Prostate gland (tissue), 2 donors: ENCODE data around the gene MRPL23.

ENCODE experiments used
- POLR2A ChIP-seq: fragments of 450-650 bp; IDR thresholded peaks from one replicate; pipeline ENCODE4 v1.6.1; 2016; ENCODE audit warnings: antibody characterized with exemption, mild to moderate bottlenecking
- POLR2AphosphoS5 ChIP-seq: sonication (generic); formaldehyde crosslinking; IDR thresholded peaks from one replicate; pipeline ENCODE4 v1.6.1; 2017; ENCODE audit warnings: antibody characterized with exemption
- TF ChIP-seq, protein P1 (sequence below), 4 experiments: fragments of 200-600 bp in 2 of 4; fragments of 450-650 bp in 2 of 4; sonication (generic) in 2 of 4; IDR thresholded peaks; 1 replicate in 3 of 4; 2 replicates in 1 of 4; pipeline ENCODE4 v1.5.1; 2016 to 2019; ENCODE audit warnings: antibody characterized with exemption in 4 of 4, mild to moderate bottlenecking in 2 of 4, moderate library complexity in 2 of 4

DNA sequence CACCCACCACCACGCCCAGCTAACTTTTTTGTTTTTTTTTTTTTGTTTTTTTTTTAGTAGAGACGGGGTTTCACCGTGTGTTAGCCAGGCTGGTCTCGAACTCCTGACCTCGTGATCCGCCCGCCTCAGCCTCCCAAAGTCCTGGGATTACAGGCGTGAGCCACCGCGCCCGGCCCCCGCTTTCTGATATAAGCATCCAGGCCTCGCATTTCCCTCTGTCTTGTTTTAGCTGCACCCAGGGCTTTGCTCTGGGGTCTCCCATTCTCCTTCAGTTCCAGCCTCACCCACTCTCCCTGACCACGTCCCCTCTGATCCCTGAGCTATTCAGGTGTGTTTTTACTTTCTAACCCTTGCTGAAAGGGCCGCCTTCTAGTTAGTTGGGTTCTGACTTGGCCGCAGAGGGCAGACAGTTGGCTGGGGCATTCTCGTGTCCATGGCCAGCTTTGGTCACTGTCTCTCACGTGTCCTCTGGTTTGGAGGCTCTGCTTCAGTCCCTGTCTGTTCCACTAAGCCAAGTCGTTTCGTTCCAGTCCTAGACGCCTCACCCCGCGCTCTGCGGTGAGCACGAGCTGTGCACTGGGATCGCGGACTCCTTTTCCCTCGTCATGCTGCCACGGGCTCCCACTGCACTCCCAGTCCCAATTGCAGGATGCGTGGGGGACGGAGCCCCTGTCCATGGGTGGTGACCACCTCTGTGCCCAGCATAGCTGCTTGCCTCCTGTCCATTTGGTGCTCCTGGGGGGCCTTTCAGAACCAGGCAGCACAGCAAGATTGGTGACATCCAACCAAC is 33.7 kb upstream of the MRPL23 start:
- no peak for TF ChIP-seq POLR2A
- TF ChIP-seq, protein P1, sequence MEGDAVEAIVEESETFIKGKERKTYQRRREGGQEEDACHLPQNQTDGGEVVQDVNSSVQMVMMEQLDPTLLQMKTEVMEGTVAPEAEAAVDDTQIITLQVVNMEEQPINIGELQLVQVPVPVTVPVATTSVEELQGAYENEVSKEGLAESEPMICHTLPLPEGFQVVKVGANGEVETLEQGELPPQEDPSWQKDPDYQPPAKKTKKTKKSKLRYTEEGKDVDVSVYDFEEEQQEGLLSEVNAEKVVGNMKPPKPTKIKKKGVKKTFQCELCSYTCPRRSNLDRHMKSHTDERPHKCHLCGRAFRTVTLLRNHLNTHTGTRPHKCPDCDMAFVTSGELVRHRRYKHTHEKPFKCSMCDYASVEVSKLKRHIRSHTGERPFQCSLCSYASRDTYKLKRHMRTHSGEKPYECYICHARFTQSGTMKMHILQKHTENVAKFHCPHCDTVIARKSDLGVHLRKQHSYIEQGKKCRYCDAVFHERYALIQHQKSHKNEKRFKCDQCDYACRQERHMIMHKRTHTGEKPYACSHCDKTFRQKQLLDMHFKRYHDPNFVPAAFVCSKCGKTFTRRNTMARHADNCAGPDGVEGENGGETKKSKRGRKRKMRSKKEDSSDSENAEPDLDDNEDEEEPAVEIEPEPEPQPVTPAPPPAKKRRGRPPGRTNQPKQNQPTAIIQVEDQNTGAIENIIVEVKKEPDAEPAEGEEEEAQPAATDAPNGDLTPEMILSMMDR (IDR thresholded peaks at IDR 0.05): no peak
- no peak for TF ChIP-seq POLR2AphosphoS5
